DMS79 treated with DMSO at 0.1 percent for 48 hours (cell line): ENCODE results near the gene VCY1B.
"Not testable (repeated sequence)": the region's sequence is repeated elsewhere in the genome, so short reads cannot be mapped to it uniquely, and the experiment has no call there.

Experiments used
- DNase-seq: peaks from one replicate; lab custom pipeline; 2025; lab: John Stamatoyannopoulos, UW

VCY1B gene

DNA sequence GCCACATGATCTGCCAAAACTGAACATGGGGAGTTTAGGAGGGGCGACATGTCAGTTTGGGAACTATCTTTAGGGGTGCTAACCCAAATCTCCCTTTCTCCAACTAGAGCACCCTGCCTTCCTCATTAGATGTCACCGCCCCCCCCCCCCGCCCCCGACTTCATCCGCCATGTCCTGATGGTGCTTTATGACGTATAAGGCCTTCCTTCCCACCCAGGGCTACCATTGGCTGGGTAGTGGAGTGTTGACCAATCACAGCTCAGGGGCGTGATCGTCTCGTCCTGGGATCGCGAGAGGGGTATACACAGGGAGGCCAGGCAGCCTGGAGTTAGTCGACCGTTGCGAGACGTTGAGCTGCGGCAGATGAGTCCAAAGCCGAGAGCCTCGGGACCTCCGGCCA lies at the start of gene VCY1B:
Gene VCY1B, plus strand, starts transcription at position 301 of the 400 bp plus-strand sequence. Its CDS starts 63 bp downstream, at position 364.
- DNase-seq: not testable (repeated sequence)

DNA sequence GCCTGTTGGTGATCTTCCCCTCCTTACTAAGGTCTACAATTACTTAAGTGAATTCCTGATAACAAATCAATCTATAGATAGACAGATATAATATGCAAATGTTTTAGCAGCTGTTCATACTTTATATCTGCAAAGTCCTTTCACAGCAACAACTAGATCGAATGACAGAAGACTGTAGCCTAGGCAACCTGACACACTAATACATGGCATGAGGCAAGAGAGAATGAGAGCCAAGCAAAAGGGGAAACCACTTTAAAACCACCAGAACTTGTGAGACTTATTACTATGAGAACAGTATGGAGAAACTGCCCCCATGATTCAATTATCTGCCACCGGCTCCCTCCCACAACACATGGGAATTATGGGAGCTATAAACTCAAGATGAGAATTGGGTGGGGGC lies 44.1 kb upstream of the VCY1B start:
- not testable (repeated sequence) for DNase-seq

DNA sequence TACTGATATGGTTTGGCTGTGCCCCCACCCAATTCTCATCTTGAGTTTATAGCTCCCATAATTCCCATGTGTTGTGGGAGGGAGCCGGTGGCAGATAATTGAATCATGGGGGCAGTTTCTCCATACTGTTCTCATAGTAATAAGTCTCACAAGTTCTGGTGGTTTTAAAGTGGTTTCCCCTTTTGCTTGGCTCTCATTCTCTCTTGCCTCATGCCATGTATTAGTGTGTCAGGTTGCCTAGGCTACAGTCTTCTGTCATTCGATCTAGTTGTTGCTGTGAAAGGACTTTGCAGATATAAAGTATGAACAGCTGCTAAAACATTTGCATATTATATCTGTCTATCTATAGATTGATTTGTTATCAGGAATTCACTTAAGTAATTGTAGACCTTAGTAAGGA lies 25.6 kb upstream of the VCY1B start:
- not testable (repeated sequence) for DNase-seq

DNA sequence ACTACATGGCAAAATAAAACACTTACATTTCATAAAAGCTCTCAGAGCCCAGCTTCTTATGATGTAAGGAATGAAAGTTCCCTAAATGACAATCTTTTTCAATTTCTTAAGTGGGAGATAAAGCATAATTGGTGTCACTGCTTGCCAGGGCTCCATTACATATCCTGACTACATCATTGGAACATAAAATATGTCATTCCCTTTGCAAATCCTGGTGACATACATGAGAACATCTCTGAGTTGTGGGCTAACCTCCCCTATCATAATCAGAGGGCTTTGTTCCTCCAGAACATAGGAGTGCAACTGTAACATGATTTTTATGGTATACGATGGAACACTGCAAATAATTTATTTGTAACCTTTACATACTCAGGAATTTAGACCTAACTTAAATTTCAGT lies 29.9 kb downstream of the VCY1B start:
- no peak for DNase-seq
